Panc1 (cell line): ENCODE results near the gene ZNF284. TPM values are rescaled to one million over a fixed set of nuclear protein-coding genes. Genes with fewer than 3 reads are reported as not detected.

Experiments used
- ATAC-seq: fragments of 200-7000 bp; cut with Tn5 transposase; 2 replicates; pipeline ENCODE4 v1.9.1; 2020; ENCODE audit warnings: mild to moderate bottlenecking, moderate library complexity
- BruUV-seq: library from RNA; stranded (reverse); fragments of 400-500 nt; replicated peaks from 2 replicates; lab custom pipeline; 2021; lab: Mats Ljungman, UMichigan
- CTCF ChIA-PET: fragments of 300-600 bp; sonication (Branson Sonifier 250); formaldehyde crosslinking; loops from one replicate; lab custom pipeline; 2022; ENCODE audit warnings: antibody characterized with exemption; lab: Charles Lee
- POLR2A ChIA-PET: fragments of 300-600 bp; sonication (Branson Sonifier 250); formaldehyde crosslinking; loops from one replicate; lab custom pipeline; 2022; ENCODE audit warnings: antibody characterized with exemption; lab: Charles Lee
- DNase-seq: peaks from one replicate; pipeline ENCODE4 v3.0.0-alpha.2; 2010; ENCODE audit warnings: low read depth, low spot score
- H3K27ac ChIP-seq: 2 replicates; pipeline ENCODE4 v1.5.1; 2011; ENCODE audit warnings: mild to moderate bottlenecking, low read length, inconsistent platforms
- H3K27me3 ChIP-seq: fragments of 200-500 bp; sonication (Bioruptor generic); 2 replicates; pipeline ENCODE4 v1.6.0; 2014; ENCODE audit warnings: low read length, inconsistent platforms; ENCODE audit not compliant: control insufficient read depth, insufficient read depth
- H3K36me3 ChIP-seq: fragments of 200-500 bp; sonication (Bioruptor generic); 2 replicates; pipeline ENCODE4 v1.5.1; 2014; ENCODE audit warnings: inconsistent platforms, mild to moderate bottlenecking, low read length, moderate library complexity; ENCODE audit not compliant: control insufficient read depth, insufficient read depth
- H3K4me1 ChIP-seq: 2 replicates; pipeline ENCODE4 v1.5.1; 2011; ENCODE audit warnings: inconsistent platforms, mild to moderate bottlenecking, low read length, moderate library complexity; ENCODE audit not compliant: control insufficient read depth, insufficient read depth
- H3K4me3 ChIP-seq, 2 experiments: 2 replicates each; pipeline ENCODE4 v1.5.1; 2011 to 2012; ENCODE audit warnings: low read depth in 2 of 2, low read length in 2 of 2, mild to moderate bottlenecking in 2 of 2, inconsistent platforms in 1 of 2, moderate library complexity in 1 of 2
- H3K9me3 ChIP-seq: fragments of 200-500 bp; sonication (Bioruptor generic); 2 replicates; pipeline ENCODE4 v1.5.1; 2014; ENCODE audit warnings: low read depth, mild to moderate bottlenecking, inconsistent platforms, low read length, moderate library complexity; ENCODE audit not compliant: control insufficient read depth, insufficient read depth
- POLR2AphosphoS5 ChIP-seq: IDR thresholded peaks from 2 replicates; pipeline ENCODE4 v1.6.1; 2012; ENCODE audit warnings: mild to moderate bottlenecking, low read depth, low read length, moderate library complexity
- REST ChIP-seq, 2 experiments: IDR thresholded peaks; 2 replicates each; pipeline ENCODE4 v1.6.1; 2011 to 2012; ENCODE audit warnings: low read depth in 2 of 2, control low read depth in 1 of 2, low read length in 1 of 2, mild to moderate bottlenecking in 1 of 2, moderate library complexity in 1 of 2; ENCODE audit not compliant: insufficient read depth in 1 of 2
- SIN3A ChIP-seq: IDR thresholded peaks from 2 replicates; pipeline ENCODE4 v1.6.1; 2012; ENCODE audit warnings: low read depth, mild to moderate bottlenecking, low read length, moderate library complexity, borderline replicate concordance; ENCODE audit not compliant: insufficient read depth
- TCF7L2 ChIP-seq: IDR thresholded peaks from 2 replicates; pipeline ENCODE4 v1.6.1; 2011; ENCODE audit warnings: mild to moderate bottlenecking, low read depth, low read length, inconsistent platforms
- in situ Hi-C: cut with HindIII; loops from 2 replicates; pipeline ENCODE4 v1.10.0; 2016; ENCODE audit warnings: low sequenced_read_pairs, low pct_unique_long_range_greater_than_20kb
- intact Hi-C: fragments of 100-400 bp; cut with micrococcal nuclease; formaldehyde crosslinking; loops from one replicate; pipeline ENCODE4 v1.10.0; 2022; ENCODE audit not compliant: unreplicated experiment
- total RNA-seq: library from RNA; stranded (reverse); gene quantifications from one replicate; pipeline ENCODE4 v1.2.1, GENCODE V29; 2021; ENCODE audit not compliant: unreplicated experiment
- TF ChIP-seq, protein P1 (sequence below): fragments of 450-650 bp; IDR thresholded peaks from 2 replicates; pipeline ENCODE4 v1.5.1; 2017; ENCODE audit warnings: mild to moderate bottlenecking

ZNF284 gene
- total RNA-seq, 1 experiment from 2014 or later, result 0.87 TPM

DNA sequence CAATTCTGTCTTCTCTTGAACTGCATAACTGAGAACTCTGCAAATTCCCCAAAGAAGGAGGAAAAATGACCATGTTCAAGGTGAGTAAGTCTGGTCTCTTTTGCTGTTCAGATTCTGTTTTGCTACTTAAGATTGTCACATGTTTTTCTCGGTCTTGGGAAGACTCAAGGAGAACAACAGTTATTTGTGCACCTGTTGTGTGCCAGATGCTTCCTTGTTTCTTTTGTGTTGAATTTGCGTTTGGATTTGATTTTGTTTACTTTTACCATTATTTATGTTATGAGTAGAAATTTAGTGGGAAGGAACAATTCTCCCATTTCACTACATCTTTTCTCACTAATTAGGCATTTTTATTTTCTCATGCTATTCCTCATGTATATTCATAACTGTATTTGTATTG lies 4.4 kb downstream of the ZNF284 start:
- DNase-seq (no peak), ATAC-seq (no peak)
- Histone ChIP-seq H3K4me3 (no peak overlapping the region), H3K36me3 (no peaks in the 10 kb centered on the region; the same call in 1 of the 2 replicates), H3K9me3 (0 out of 2 replicates have a peak, but pooled peaks cover under 1% of the 10 kb centered on the region), H3K27me3 (no peaks in the 10 kb centered on the region), H3K27ac (no peak overlapping the region), H3K4me1 (no peaks in the 10 kb centered on the region)
- in situ Hi-C loops (no loop called here), intact Hi-C loops (no loop called here)
- TF ChIP-seq, protein P1, sequence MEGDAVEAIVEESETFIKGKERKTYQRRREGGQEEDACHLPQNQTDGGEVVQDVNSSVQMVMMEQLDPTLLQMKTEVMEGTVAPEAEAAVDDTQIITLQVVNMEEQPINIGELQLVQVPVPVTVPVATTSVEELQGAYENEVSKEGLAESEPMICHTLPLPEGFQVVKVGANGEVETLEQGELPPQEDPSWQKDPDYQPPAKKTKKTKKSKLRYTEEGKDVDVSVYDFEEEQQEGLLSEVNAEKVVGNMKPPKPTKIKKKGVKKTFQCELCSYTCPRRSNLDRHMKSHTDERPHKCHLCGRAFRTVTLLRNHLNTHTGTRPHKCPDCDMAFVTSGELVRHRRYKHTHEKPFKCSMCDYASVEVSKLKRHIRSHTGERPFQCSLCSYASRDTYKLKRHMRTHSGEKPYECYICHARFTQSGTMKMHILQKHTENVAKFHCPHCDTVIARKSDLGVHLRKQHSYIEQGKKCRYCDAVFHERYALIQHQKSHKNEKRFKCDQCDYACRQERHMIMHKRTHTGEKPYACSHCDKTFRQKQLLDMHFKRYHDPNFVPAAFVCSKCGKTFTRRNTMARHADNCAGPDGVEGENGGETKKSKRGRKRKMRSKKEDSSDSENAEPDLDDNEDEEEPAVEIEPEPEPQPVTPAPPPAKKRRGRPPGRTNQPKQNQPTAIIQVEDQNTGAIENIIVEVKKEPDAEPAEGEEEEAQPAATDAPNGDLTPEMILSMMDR, result no peak
- no peak for TF ChIP-seq POLR2AphosphoS5
- TF ChIP-seq SIN3A, result no peak
- TF ChIP-seq TCF7L2, result no peak
- no peak for TF ChIP-seq REST (IDR thresholded peaks at IDR 0.05; ENCODE audit: insufficient read depth in 1 of 2, low read depth in 2 of 2, low read length in 1 of 2)
- no TSS peak for BruUV-seq
- ChIA-PET POLR2A (no interaction called here), CTCF (no interaction called here)

DNA sequence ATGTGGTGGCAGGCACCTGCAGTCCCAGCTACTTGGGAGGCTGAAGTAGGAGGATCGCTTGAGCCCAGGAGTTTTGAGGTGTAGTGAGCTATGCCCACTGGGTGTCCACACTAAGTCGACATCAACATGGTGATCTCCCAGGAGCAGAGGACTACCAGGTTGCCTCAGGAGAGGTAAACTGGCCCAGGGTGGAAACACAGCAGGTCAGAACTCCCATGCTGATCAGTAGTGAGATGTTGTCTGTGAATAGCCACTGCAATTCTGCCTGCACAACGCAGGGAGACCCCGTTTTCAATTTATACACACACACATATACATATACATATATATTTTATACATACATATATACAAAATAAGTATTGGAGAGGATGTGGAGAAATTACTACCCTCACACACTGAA lies 20.1 kb downstream of the ZNF284 start:
- POLR2A ChIA-PET, result no interaction called here
- intact Hi-C loops, result no loop called here
- TF ChIP-seq, protein P1, result no peak
- TF ChIP-seq REST (IDR thresholded peaks at IDR 0.05; ENCODE audit: insufficient read depth in 1 of 2, low read depth in 2 of 2, low read length in 1 of 2), result no peak
- no peak for TF ChIP-seq POLR2AphosphoS5
- no peak for TF ChIP-seq SIN3A
- no peak for TF ChIP-seq TCF7L2
- Histone ChIP-seq H3K9me3 (no peaks in the 10 kb centered on the region), H3K4me3 (no peak overlapping the region), H3K27ac (no peak overlapping the region), H3K36me3 (no peaks in the 10 kb centered on the region; the same call in 1 of the 2 replicates), H3K27me3 (no peaks in the 10 kb centered on the region), H3K4me1 (no peaks in the 10 kb centered on the region)
- in situ Hi-C loops, result no loop called here
- CTCF ChIA-PET, result no interaction called here
- DNase-seq (no peak), ATAC-seq (no peak)
- no TSS peak for BruUV-seq
